Muscle of back (tissue), 13 donors: ENCODE results near the gene KIF1B. TPM values are rescaled to one million over a fixed set of nuclear protein-coding genes. Genes with fewer than 3 reads are reported as not detected.

Experiments
- DNase-seq, 3 donors: peaks; one replicate each; pipeline versions ENCODE4 v3.0.0 to v3.0.0-alpha.2; 2013
- long read RNA-seq, 9 donors: transcript quantifications; one replicate each; lab custom pipeline, GENCODE V29; 2026
- polyA plus RNA-seq, 10 donors: library from polyadenylated mRNA; unstranded; fragments of 120-200 nt; gene quantifications; one replicate each; pipeline ENCODE4 v1.2.1, GENCODE V29; 2013; ENCODE audit not compliant: insufficient read length in 10 of 10

Gene KIF1B, protein sequence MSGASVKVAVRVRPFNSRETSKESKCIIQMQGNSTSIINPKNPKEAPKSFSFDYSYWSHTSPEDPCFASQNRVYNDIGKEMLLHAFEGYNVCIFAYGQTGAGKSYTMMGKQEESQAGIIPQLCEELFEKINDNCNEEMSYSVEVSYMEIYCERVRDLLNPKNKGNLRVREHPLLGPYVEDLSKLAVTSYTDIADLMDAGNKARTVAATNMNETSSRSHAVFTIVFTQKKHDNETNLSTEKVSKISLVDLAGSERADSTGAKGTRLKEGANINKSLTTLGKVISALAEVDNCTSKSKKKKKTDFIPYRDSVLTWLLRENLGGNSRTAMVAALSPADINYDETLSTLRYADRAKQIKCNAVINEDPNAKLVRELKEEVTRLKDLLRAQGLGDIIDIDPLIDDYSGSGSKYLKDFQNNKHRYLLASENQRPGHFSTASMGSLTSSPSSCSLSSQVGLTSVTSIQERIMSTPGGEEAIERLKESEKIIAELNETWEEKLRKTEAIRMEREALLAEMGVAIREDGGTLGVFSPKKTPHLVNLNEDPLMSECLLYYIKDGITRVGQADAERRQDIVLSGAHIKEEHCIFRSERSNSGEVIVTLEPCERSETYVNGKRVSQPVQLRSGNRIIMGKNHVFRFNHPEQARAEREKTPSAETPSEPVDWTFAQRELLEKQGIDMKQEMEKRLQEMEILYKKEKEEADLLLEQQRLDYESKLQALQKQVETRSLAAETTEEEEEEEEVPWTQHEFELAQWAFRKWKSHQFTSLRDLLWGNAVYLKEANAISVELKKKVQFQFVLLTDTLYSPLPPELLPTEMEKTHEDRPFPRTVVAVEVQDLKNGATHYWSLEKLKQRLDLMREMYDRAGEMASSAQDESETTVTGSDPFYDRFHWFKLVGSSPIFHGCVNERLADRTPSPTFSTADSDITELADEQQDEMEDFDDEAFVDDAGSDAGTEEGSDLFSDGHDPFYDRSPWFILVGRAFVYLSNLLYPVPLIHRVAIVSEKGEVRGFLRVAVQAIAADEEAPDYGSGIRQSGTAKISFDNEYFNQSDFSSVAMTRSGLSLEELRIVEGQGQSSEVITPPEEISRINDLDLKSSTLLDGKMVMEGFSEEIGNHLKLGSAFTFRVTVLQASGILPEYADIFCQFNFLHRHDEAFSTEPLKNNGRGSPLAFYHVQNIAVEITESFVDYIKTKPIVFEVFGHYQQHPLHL (N-terminal part only)
- polyA plus RNA-seq: 100 to 1,000 TPM in 9 of 10 donors, 10 to 100 TPM in 1; 90.6 to 218 (median 169) TPM
- long read RNA-seq, donor 1, full-length matches to known transcripts: 4 of 9 reads
- long read RNA-seq, donor 1, partial matches to known transcripts: 0 of 9 reads
- long read RNA-seq, donor 1, other reads (novel, unspliced or antisense): 5 of 9 reads
- long read RNA-seq, donor 2, full-length matches to known transcripts: 2 of 32 reads
- long read RNA-seq, donor 2, partial matches to known transcripts: 22 of 32 reads
- long read RNA-seq, donor 2, other reads (novel, unspliced or antisense): 8 of 32 reads
- long read RNA-seq, donor 3: 0 reads
- long read RNA-seq, donor 4, full-length matches to known transcripts: 2 of 21 reads
- long read RNA-seq, donor 4, partial matches to known transcripts: 19 of 21 reads
- long read RNA-seq, donor 4, other reads (novel, unspliced or antisense): 0 of 21 reads
- long read RNA-seq, donor 5, full-length matches to known transcripts: 4 of 4 reads
- long read RNA-seq, donor 5, partial matches to known transcripts: 0 of 4 reads
- long read RNA-seq, donor 5, other reads (novel, unspliced or antisense): 0 of 4 reads
- long read RNA-seq, donor 6, full-length matches to known transcripts: 3 of 19 reads
- long read RNA-seq, donor 6, partial matches to known transcripts: 16 of 19 reads
- long read RNA-seq, donor 6, other reads (novel, unspliced or antisense): 0 of 19 reads
- long read RNA-seq, donor 7, full-length matches to known transcripts: 2 of 9 reads
- long read RNA-seq, donor 7, partial matches to known transcripts: 0 of 9 reads
- long read RNA-seq, donor 7, other reads (novel, unspliced or antisense): 7 of 9 reads
- long read RNA-seq, donor 8, full-length matches to known transcripts: 1 of 1 reads
- long read RNA-seq, donor 8, partial matches to known transcripts: 0 of 1 reads
- long read RNA-seq, donor 8, other reads (novel, unspliced or antisense): 0 of 1 reads
- long read RNA-seq, donor 9: 0 reads

DNA sequence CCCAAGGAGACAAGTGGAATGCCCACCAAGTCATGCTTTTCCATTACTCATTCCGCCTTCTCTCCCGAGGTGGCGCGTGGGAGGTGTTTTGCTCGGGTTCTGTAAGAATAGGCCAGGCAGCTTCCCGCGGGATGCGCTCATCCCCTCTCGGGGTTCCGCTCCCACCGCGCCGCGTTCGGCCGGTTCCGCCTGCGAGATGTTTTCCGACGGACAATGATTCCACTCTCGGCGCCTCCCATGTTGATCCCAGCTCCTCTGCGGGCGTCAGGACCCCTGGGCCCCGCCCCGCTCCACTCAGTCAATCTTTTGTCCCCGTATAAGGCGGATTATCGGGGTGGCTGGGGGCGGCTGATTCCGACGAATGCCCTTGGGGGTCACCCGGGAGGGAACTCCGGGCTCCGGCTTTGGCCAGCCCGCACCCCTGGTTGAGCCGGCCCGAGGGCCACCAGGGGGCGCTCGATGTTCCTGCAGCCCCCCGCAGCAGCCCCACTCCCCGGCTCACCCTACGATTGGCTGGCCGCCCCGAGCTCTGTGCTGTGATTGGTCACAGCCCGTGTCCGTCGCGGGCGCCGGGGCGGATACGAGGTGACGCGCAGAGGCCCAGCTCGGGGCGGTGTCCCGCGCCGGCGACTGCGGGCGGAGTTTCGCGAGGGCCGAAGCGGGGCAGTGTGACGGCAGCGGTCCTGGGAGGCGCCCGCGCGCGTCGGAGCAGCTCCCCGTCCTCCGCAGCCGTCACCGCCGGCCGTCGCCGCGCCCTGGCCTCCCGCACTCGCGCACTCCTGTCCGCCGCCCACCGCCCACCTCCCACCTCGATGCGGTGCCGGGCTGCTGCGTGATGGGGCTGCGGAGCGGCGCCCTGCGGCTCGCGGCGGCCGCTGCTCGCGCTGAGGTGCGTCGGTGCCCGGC, at the start of gene KIF1B:
TSS of gene KIF1B (plus strand) at position 666 of the 906 bp plus-strand sequence. CDS start 21,759 bp downstream, outside the sequence.
- DNase-seq: peak; percentile 99

DNA sequence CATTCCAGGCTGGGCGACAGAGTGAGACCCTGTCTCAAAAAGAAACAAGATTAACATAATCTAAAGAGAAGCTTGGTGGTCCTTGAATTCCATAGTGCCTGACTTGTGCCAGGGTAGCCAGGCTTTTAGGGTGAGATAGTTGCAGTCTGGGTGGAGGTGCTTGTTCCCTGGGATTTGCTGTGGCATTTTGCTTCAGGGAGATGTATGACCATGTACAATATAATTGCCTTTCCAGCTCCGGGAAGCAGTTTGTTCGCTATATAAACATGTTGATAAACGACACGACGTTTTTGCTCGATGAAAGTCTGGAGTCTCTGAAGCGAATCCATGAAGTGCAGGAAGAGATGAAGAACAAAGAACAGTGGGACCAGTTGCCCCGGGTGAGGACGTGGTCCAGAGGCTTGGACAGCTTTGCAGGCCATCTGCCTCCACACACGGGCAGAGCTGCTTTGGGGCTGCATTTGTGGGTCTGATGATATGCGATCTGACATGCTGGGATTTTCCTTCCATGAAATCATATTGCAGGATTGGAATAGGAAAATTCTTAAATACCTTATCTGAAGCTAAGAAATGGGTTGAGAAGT, 49.4 kb upstream of the KIF1B start:
- no peak for DNase-seq

DNA sequence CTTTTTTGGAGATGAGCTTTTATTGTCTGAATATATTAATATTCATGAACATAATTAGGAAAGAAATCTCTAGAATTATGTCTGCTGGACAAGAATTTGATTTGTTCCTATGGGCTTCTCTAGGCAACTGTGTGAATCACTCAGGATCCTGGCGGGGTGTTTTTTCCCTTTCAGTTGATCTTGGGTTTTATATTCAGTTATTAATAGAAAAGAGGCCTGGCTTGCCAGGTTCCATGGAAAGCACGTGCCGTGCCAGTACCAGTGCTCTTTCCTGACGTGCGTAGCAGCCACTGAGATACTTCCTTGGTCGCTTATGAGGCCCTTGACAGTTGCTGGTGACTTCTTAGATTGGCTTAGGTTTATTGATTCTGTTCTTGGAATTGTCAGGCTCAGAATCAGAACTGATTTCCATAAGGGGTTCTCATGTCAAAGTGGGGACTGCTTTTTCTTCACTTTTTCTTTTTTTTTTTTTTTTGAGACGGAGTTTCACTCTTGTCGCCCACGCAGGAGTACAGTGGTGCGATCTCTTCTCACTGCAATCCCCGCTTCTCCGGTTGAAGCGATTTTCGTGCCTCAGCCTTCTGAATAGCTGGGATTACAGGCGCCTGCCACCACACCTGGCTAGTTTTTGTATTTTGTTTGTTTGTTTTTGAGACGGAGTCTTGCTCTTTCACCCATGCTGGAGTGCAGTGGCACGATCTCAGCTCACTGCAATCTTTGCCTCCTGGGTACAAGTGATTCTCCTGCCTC, 48.7 kb upstream of the KIF1B start:
- peak; percentile 28 to 46 (median 45) for DNase-seq

DNA sequence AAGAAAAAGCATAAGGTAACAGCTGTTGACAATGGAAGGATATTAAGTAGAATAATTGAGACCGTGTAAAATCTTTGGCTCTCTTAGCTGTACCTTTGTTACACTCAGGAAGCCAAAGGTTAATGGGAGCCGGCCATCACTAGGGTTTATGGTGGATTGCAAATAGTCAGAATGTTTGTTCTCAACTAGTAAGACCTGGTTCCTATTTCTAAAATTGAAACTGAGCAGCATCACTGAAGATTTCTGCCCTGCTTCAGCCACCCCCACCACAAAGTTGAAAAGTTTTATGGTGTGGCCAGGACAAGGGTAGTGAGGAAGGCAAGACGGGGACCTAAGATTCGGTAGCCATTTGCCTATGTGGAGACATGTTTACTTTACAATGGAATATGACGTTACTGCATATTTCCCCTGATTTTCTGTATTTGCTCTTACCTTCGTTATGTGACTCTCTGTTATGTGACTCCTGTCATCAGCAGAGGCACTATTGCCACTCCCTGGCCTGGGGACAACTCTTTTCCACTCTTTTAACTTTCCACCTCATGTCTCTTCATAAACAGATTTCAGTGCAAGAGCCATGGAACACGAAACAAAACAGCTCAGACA, 41.4 kb upstream of the KIF1B start:
- no peak for DNase-seq

DNA sequence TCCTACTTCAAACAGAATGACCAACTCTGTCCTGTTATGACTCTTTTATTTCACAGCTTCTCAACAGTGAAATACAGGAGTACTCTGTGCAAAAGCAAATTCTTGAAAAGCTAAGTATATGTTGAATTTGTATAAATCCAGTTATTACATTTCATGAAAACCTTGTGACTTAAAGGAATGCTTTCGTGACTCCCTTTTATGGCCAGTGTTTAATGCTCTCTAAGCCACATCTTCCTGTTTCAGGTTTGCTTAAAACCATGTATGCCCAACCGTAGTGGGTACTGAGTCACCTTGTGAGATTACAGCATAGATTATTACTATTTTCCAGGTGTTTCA, 40.2 kb upstream of the KIF1B start:
- no peak for DNase-seq

DNA sequence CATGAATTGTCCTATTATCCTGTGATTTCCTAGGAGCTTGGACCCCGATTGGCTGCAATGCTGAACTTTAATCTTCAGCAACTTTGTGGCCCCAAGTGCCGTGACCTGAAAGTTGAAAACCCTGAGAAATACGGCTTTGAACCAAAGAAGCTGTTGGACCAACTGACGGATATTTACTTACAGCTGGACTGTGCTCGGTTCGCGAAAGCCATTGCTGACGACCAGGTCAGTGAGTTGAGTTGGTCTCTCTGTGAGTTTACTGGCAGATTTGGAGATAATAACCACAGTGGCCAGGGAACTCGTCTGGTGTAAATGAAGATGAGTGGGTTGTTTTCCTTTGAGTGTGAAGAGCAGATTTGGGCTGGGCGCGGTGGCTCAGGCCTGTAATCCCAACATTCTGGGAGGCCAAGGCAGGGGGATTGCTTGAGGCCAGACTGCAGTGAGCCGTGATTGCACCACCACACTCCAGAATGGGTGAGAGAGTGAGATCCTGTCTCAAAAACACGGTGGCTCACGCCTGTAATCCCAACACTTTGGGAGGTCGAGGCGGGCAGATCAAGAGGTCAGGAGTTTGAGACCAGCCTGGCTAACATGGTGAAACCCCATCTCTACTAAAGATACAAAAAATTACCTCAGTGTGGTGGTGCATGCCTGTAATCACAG, 39.1 kb upstream of the KIF1B start:
- DNase-seq: no peak

DNA sequence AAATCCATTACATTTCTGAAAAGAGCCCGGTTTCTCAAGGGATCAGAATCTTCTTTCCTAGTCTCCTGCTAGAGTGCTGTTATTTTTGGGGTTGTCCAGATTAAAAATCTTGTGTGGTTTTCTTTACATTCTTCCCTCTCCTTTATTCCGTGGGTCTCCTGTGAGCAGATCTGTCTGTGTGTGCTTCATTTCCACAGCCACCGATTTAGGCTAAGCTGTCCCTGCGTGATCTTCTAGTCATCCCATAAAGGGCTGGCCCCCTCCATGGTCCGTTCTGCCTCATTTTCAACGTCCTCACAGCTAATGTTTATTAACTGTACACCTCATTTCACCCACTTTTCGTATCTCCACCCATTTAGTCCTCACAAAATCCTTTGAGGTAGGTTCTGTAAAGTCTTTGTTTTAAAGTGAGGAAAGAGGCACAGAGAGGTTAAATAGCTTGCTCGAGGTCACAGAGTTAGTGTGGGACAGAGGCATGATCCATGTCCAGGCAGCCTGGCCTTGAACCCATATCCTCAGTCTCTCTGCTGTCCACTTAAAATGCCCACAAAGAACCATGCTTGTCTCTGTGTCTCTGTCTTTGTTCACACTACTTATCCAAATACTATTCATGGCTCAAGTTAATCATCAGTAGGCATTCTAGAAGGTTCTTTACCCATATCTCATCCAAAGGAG, 38.2 kb upstream of the KIF1B start:
- DNase-seq: no peak

DNA sequence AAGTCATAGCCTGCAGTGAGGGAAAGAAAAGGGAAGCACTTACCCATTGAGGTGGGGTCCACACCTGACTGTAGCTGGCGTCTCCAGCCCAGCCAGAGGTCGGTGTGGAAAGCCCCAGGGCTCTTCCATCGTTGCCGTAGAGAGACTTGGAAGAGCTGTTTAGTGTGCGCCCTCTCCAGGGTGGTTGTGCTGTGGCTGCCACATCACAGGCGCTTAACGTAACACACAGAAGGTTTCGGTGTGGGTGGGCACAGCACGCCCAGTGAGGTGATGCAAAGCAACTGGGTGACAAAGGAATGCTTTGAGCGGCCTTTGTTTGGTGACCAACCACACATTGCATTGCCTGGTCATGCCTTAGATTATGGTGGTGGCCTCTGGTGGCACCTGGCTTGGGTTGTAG, 36.8 kb upstream of the KIF1B start:
- DNase-seq: no peak

DNA sequence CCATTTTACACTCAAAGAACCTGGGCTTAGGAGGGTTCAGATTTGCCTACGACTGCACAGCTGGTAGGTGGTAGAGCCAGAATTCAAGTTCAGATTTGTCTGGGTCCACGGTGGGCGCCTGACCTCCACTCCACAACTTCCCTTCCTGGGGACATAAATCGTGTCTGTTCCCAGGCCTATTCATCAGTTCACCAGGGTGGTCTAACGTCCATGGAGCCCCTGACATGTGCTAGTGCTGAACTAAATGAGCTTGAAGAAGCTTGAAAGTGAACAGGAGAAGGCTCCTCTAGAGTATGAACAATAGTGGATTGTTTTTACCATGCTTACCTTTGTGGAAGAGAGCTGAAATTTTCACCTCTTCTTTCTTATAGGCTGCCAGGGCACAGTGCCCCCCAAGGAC, 32.5 kb upstream of the KIF1B start:
- DNase-seq: no peak

DNA sequence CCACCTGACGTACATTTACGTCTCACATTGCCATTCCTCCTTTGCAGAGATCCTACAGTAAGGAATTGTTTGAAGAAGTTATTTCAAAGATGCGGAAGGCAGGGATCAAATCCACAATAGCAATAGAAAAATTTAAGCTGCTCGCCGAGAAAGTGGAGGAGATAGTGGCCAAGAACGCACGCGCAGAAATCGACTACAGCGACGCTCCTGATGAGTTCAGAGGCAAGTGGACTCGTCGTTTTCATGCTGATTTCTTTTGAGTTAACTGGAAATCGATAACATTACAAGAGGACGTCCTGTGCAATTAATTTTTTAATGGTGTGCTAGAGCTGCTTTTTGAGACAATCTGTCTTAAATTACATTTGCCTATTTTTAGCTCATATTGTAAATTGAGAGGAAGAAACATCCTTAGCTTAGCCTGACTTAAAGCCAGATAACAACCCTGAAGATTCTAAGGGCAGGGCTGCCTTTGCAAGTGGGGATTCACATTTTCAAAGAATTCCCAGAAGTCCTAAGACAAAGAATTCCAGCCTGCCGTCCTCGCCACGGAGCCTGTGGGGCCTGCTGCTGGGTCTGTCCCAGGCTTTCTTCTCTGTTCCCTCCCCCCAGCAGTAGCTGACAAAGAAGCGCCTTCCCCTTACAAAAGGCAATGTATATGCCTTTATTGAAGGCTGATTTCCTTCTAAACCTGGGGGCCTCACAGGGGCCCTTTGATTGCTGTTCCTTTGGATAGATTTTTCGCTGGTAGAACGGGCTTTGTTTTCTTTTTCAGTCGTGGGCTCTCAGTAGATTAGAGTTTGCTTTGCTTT, 31.6 kb upstream of the KIF1B start:
- DNase-seq: peak in 1 of 3 donors; percentile 43

DNA sequence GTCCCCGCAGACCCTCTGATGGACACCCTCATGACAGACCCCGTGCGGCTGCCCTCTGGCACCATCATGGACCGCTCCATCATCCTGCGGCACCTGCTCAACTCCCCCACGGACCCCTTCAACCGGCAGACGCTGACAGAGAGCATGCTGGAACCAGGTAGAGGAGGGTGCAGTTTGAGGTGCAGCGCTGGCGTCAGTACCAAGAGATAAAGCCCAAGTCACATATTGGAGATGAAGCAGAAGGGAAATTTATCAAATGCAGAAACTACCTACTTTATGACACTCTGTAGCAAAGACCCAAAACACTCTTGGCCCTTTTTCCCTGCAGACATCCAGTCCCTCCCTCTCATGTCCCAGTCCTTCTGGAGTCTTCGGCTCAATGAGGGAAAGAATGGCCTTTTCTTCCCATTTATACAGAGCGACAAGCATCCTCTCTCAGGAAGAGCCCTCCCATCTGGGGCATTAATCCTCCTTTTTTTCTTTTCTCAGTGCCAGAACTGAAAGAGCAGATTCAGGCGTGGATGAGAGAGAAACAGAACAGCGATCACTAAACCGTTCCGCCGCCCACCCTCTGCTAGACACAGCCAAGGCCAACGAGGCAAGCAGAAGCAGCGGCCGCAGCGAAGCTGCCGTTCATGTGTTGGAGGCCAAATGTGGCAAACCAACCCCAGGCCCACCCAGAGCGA, 30.8 kb upstream of the KIF1B start:
- DNase-seq: peak in 1 of 3 donors; percentile 36

DNA sequence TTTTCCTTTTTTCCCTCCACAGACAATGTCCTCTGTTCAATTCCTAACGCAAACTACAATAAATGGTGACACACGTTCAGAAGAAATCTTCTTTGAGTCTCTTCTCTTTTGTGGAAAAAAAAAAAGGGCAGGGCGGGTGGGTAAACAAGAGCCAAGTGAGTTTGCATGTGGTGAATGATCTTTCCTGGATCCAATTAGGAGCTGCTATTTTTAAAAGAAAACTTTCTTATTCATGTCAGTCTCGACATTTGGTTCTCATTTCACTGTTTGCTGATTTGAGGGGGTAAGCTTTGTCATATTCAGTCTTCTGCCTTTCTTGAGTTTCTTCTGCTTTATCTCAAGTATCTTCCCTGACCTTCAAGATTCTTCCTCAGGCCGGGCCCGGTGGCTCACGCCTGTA, 29.2 kb upstream of the KIF1B start:
- no peak for DNase-seq

DNA sequence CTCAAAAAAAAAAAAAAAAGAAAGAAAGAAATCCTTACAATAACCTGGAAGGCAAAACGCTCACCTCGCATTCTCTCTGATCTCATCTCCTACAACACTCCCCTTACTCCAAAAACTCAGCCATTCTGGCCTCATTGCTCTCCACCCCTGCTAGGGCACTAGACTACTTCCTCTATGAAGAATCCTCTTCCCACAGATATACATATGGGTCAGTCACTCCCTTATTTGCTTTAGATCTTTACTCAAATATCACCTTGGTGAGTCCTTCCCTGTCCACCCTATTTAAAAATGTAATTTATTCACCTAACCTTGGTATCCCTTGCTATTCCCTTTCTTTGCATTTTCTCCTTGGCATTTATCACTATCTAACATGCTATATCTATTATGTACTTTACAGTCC, 24.6 kb upstream of the KIF1B start:
- DNase-seq: no peak

DNA sequence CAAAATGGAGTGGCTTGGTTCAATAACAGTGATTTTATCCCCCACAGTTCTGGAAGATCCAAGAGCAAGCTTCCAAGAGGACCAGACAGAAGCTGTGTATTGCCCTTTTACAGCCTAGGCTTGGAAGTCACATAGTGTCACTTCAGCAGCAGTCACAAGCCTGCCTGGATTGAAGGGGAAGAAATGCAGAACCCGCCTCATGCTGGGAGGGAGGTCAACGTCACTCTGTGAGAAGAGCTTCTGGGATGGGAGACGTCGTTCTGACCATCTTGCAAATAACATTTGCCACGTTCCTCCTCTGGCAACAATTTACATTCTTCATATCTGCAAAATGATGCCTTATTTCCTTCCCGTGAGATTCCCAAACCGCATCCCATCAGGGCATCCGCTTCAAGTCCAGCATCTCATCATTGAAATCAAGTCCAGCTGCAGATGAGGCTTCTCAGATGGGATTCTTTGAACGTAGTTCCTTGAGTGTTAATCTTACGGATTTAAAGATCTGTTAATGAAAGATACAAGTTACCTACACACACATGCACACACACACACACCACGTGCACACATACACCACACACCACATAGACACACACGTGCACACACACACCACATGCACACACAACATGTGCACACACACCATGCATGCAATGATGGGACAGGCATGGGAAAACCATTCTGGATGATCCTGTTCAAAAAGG, 23.9 kb upstream of the KIF1B start:
- DNase-seq: no peak
